Panc1 (cell line): ENCODE measurements around the gene SUPT5H. TPM values are rescaled to one million over a fixed set of nuclear protein-coding genes. Genes with fewer than 3 reads are reported as not detected.
"Not testable (repeated sequence)": the region's sequence is repeated elsewhere in the genome, so short reads cannot be mapped to it uniquely, and the experiment has no call there.

Source experiments
- ATAC-seq: fragments of 200-7000 bp; cut with Tn5 transposase; 2 replicates; pipeline ENCODE4 v1.9.1; 2020; ENCODE audit warnings: mild to moderate bottlenecking, moderate library complexity
- BruUV-seq: library from RNA; stranded (reverse); fragments of 400-500 nt; replicated peaks from 2 replicates; lab custom pipeline; 2021; lab: Mats Ljungman, UMichigan
- CTCF ChIA-PET: fragments of 300-600 bp; sonication (Branson Sonifier 250); formaldehyde crosslinking; loops from one replicate; lab custom pipeline; 2022; ENCODE audit warnings: antibody characterized with exemption; lab: Charles Lee
- POLR2A ChIA-PET: fragments of 300-600 bp; sonication (Branson Sonifier 250); formaldehyde crosslinking; loops from one replicate; lab custom pipeline; 2022; ENCODE audit warnings: antibody characterized with exemption; lab: Charles Lee
- DNase-seq: peaks from one replicate; pipeline ENCODE4 v3.0.0-alpha.2; 2010; ENCODE audit warnings: low read depth, low spot score
- H3K27ac ChIP-seq: 2 replicates; pipeline ENCODE4 v1.5.1; 2011; ENCODE audit warnings: mild to moderate bottlenecking, low read length, inconsistent platforms
- H3K27me3 ChIP-seq: fragments of 200-500 bp; sonication (Bioruptor generic); 2 replicates; pipeline ENCODE4 v1.6.0; 2014; ENCODE audit warnings: low read length, inconsistent platforms; ENCODE audit not compliant: control insufficient read depth, insufficient read depth
- H3K36me3 ChIP-seq: fragments of 200-500 bp; sonication (Bioruptor generic); 2 replicates; pipeline ENCODE4 v1.5.1; 2014; ENCODE audit warnings: inconsistent platforms, mild to moderate bottlenecking, low read length, moderate library complexity; ENCODE audit not compliant: control insufficient read depth, insufficient read depth
- H3K4me1 ChIP-seq: 2 replicates; pipeline ENCODE4 v1.5.1; 2011; ENCODE audit warnings: inconsistent platforms, mild to moderate bottlenecking, low read length, moderate library complexity; ENCODE audit not compliant: control insufficient read depth, insufficient read depth
- H3K4me3 ChIP-seq, 2 experiments: 2 replicates each; pipeline ENCODE4 v1.5.1; 2011 to 2012; ENCODE audit warnings: low read depth in 2 of 2, low read length in 2 of 2, mild to moderate bottlenecking in 2 of 2, inconsistent platforms in 1 of 2, moderate library complexity in 1 of 2
- H3K9me3 ChIP-seq: fragments of 200-500 bp; sonication (Bioruptor generic); 2 replicates; pipeline ENCODE4 v1.5.1; 2014; ENCODE audit warnings: low read depth, mild to moderate bottlenecking, inconsistent platforms, low read length, moderate library complexity; ENCODE audit not compliant: control insufficient read depth, insufficient read depth
- CTCF ChIP-seq: fragments of 450-650 bp; IDR thresholded peaks from 2 replicates; pipeline ENCODE4 v1.5.1; 2017; ENCODE audit warnings: mild to moderate bottlenecking
- POLR2AphosphoS5 ChIP-seq: IDR thresholded peaks from 2 replicates; pipeline ENCODE4 v1.6.1; 2012; ENCODE audit warnings: mild to moderate bottlenecking, low read depth, low read length, moderate library complexity
- SIN3A ChIP-seq: IDR thresholded peaks from 2 replicates; pipeline ENCODE4 v1.6.1; 2012; ENCODE audit warnings: low read depth, mild to moderate bottlenecking, low read length, moderate library complexity, borderline replicate concordance; ENCODE audit not compliant: insufficient read depth
- TCF7L2 ChIP-seq: IDR thresholded peaks from 2 replicates; pipeline ENCODE4 v1.6.1; 2011; ENCODE audit warnings: mild to moderate bottlenecking, low read depth, low read length, inconsistent platforms
- in situ Hi-C: cut with HindIII; loops from 2 replicates; pipeline ENCODE4 v1.10.0; 2016; ENCODE audit warnings: low sequenced_read_pairs, low pct_unique_long_range_greater_than_20kb
- intact Hi-C: fragments of 100-400 bp; cut with micrococcal nuclease; formaldehyde crosslinking; loops from one replicate; pipeline ENCODE4 v1.10.0; 2022; ENCODE audit not compliant: unreplicated experiment
- total RNA-seq: library from RNA; stranded (reverse); gene quantifications from one replicate; pipeline ENCODE4 v1.2.1, GENCODE V29; 2021; ENCODE audit not compliant: unreplicated experiment
- TF ChIP-seq, protein P1 (sequence below), 2 experiments: IDR thresholded peaks; 2 replicates each; pipeline ENCODE4 v1.6.1; 2011 to 2012; ENCODE audit warnings: low read depth in 2 of 2, control low read depth in 1 of 2, low read length in 1 of 2, mild to moderate bottlenecking in 1 of 2, moderate library complexity in 1 of 2; ENCODE audit not compliant: insufficient read depth in 1 of 2

SUPT5H gene
- total RNA-seq, 1 experiment from 2014 or later, result 1,614 TPM

DNA sequence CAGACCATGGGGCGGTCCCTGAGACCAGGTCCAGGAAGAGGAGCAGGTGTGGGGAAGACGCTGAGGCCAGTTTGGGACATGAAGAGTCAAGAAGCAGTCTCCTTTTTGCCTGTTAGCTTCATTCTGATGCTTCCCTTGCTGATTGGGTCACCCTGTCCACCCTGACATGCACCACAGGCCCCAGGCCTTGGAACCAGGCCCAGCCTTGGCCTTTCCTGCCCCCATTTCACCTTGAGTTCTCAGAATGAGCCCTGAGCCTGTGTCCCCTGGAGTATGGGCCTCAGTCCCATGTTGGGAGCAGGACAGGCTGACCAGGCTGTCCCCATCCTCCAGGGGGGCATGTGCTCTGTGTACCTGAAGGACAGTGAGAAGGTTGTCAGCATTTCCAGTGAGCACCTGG is 30.4 kb downstream of the SUPT5H start:
- H3K36me3 ChIP-seq, result peaks cover 59% of the 10 kb centered on the region
- peaks cover 10% of the 10 kb centered on the region for H3K4me1 ChIP-seq
- no TSS peak for BruUV-seq
- no peak overlapping the region for H3K27ac ChIP-seq
- TF ChIP-seq TCF7L2, result no peak
- TF ChIP-seq POLR2AphosphoS5, result no peak
- TF ChIP-seq, protein P1, sequence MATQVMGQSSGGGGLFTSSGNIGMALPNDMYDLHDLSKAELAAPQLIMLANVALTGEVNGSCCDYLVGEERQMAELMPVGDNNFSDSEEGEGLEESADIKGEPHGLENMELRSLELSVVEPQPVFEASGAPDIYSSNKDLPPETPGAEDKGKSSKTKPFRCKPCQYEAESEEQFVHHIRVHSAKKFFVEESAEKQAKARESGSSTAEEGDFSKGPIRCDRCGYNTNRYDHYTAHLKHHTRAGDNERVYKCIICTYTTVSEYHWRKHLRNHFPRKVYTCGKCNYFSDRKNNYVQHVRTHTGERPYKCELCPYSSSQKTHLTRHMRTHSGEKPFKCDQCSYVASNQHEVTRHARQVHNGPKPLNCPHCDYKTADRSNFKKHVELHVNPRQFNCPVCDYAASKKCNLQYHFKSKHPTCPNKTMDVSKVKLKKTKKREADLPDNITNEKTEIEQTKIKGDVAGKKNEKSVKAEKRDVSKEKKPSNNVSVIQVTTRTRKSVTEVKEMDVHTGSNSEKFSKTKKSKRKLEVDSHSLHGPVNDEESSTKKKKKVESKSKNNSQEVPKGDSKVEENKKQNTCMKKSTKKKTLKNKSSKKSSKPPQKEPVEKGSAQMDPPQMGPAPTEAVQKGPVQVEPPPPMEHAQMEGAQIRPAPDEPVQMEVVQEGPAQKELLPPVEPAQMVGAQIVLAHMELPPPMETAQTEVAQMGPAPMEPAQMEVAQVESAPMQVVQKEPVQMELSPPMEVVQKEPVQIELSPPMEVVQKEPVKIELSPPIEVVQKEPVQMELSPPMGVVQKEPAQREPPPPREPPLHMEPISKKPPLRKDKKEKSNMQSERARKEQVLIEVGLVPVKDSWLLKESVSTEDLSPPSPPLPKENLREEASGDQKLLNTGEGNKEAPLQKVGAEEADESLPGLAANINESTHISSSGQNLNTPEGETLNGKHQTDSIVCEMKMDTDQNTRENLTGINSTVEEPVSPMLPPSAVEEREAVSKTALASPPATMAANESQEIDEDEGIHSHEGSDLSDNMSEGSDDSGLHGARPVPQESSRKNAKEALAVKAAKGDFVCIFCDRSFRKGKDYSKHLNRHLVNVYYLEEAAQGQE (IDR thresholded peaks at IDR 0.05; ENCODE audit: insufficient read depth in 1 of 2, low read depth in 2 of 2, low read length in 1 of 2), result no peak
- no peak for TF ChIP-seq CTCF
- TF ChIP-seq SIN3A, result no peak
- ChIA-PET CTCF (interaction anchor here (0.6 to 3.9 kb wide), 28 partner anchors 10 to 289 kb away, joined by 3 to 134 read pairs (median 17); partner anchors contain the start of genes DLL3, EID2, EID2B and PLEKHG2), POLR2A (interaction anchor here (0.6 to 3.5 kb wide), 15 partner anchors 12 to 118 kb away, joined by 3 to 36 read pairs (median 5); partner anchors contain the start of genes RPS16 and SELENOV)
- DNase-seq (no peak), ATAC-seq (no peak)
- intact Hi-C loops, result no loop called here
- H3K27me3 ChIP-seq, result no peaks in the 10 kb centered on the region
- no peaks in the 10 kb centered on the region for H3K9me3 ChIP-seq
- no peak overlapping the region for H3K4me3 ChIP-seq
- in situ Hi-C loops, result no loop called here

DNA sequence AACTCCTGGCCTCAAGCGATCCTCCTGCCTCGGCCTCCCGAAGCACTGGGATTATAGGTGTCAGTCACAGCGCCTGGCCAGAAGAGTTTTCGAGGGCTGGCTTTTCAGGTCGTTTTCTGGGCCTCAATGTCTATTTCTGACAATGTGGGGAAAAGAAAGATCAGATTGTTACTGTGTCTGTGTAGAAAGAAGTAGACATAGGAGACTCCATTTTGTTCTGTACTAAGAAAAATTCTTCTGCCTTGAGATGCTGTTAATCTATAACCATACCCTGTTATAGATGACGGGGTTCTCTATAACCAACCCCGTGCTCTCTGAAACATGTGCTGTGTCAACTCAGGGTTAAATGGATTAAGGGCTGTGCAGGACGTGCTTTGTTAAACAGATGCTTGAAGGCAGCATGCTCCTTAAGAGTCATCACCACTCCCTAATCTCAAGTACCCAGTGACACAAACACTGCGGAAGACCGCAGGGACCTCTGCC is 34.0 kb downstream of the SUPT5H start:
- intact Hi-C loops, H3K4me3 ChIP-seq, DNase-seq, H3K9me3 ChIP-seq, in situ Hi-C loops, BruUV-seq, H3K27me3 ChIP-seq, ATAC-seq: not testable (repeated sequence)
- peak overlapping the region; percentile 86 for H3K27ac ChIP-seq
- POLR2A ChIA-PET, result interaction anchor here (1.7 kb wide), 1 partner anchor 44 kb away, joined by 14 read pairs; the partner anchor contains the start of gene RPS16
- peaks cover 23% of the 10 kb centered on the region for H3K4me1 ChIP-seq
- CTCF ChIA-PET, result interaction anchor here (0.6 to 1.6 kb wide), 4 partner anchors 10 to 24 kb away, joined by 3 to 10 read pairs (median 4); no protein-coding TSS in a partner anchor
- H3K36me3 ChIP-seq, result peaks cover 41% of the 10 kb centered on the region

DNA sequence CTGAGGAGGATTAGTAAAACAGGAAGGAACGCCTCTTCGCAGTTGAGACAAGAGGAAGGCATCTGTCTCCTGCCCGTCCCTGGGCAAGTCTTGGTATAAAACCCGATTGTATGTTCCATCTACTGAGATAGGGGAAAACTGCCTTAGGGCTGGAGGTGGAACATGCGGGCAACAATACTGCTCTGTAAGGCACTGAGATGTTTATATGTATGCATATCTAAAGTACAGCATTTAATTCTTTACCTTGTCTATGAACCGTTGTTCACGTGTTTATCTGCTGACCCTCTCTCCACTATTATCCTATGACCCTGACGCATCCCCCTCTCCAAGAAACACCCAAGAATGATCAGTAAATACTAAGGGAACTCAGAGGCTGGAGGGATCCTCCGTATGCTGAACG is 34.5 kb downstream of the SUPT5H start:
- TSS peak; percentile 97 for BruUV-seq
- H3K4me3 ChIP-seq, result peak overlapping the region; percentile 39 to 55
- ChIA-PET POLR2A (interaction anchor here (0.6 to 2.3 kb wide), 21 partner anchors 11 to 372 kb away, joined by 3 to 46 read pairs (median 6); partner anchors contain the start of genes DLL3, EID2B, RPS16 and SUPT5H), CTCF (interaction anchor here (0.5 to 2.1 kb wide), 10 partner anchors 18 to 287 kb away, joined by 3 to 24 read pairs (median 8); partner anchors contain the start of genes DLL3, EID2B and SAMD4B)
- peaks cover 23% of the 10 kb centered on the region for H3K4me1 ChIP-seq
- no peaks in the 10 kb centered on the region for H3K27me3 ChIP-seq
- no peak for TF ChIP-seq SIN3A
- TF ChIP-seq CTCF, result no peak
- in situ Hi-C loops, result no loop called here
- peaks cover 39% of the 10 kb centered on the region for H3K36me3 ChIP-seq
- intact Hi-C loops, result loop anchor here (2.0 kb wide), 1 partner anchor 27 kb away; no protein-coding TSS in a partner anchor
- no peaks in the 10 kb centered on the region for H3K9me3 ChIP-seq
- DNase-seq (no peak), ATAC-seq (peak; percentile 2)
- H3K27ac ChIP-seq, result peak overlapping the region; percentile 86
